IPS-NIHi7 (cell line): Measurements from ENCODE around the gene UBD.
A peak's percentile ranks its signal among the peaks of the same experiment; 100 is the strongest.

Experiments
- DNase-seq: peaks from one replicate; pipeline ENCODE4 v3.0.0; 2012; ENCODE audit warnings: mixed read lengths; ENCODE audit errors: extremely low spot score

UBD gene

DNA sequence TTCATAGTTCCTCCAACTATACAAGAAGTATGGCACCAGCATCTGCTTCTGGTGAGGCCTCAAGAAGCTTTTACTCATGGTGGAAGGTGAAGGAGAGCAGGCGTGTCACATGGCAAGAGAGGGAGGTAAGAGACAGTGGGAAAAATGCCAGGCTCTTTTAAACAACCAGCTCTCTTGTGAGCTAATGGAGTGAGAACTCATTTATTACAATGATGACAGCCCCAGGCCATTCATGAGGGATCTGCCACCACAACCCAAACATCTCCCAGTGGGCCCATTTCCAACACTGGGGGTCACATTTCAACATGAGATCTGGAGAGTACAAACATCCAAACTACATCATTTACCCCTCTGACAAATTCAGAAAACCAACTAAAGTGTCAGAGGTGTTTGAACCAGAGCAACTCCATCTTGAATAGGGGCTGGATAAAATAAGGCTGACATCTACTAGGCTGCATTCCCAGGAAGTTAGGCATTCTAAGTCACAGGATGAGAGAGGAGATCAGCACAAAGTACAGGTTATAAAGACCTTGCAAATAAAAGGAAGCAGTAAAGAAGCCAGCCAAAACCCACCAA is 2.2 kb upstream of the UBD start:
- DNase-seq = no peak

DNA sequence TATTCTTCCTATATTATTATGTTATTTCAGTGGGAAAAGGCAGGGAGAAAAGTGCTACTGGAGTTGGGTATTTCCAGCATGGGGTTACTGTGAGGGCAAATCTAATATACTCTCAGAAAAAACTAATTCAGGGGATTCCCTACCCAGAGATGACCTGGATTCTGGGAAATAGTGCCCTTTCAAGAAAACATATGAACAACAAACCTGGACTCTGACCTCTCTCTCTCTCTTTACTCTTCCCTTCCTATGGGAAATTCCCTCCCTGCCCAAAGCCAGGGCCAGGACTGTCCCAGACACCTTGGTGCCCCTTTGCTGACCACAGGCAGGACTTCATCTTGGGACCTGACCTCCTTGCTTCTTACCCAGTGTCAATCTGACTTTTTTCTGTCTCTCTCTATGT is 1.6 kb upstream of the UBD start:
- DNase-seq = no peak

DNA sequence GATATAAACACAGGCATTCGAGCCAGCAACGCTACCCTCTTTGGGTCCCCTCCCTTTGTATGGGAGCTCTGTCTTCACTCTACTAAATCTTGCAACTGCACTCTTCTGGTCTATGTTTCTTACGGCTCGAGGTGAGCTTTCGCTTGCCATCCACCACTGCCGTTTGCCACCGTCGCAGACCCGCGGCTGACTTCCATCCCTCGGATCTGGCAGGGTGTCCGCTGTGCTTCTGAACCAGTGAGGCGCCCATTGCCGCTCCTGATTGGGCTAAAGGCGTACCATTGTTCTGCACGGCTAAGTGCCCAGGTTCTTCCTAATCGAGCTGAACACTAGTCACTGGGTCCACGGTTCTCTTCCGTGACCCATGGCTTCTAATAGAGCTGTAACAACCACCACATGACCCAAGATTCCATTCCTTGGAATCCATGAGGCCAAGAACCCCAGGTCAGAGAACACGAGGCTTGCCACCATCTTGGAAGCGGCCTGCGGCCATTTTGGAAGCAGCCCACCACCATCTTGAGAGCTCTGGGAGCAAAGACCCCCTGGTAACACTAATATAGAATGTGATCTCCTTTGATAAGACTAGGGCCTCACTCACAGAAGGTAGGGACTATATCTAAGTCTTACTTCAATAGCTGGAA is 973 bp downstream of the UBD start:
- no peak for DNase-seq

DNA sequence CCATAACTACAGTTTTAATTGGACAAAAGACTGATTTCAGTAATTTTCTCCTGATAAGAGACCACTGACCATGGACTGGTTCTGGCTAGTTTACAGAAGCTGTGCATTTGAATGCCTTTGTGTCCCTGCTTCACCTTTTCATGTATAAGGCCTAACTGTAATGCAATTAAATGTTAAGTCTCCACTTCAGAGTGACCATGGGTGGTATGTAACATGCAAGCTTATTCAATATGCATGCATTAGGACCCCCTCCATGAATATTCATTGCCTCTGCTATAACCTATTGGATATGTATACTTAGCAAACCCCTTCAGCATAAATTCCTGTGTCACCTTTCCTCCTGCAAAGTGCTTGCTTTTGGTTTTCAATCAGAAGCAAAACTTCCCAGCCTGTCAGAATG is 2.2 kb downstream of the UBD start:
- DNase-seq = no peak

DNA sequence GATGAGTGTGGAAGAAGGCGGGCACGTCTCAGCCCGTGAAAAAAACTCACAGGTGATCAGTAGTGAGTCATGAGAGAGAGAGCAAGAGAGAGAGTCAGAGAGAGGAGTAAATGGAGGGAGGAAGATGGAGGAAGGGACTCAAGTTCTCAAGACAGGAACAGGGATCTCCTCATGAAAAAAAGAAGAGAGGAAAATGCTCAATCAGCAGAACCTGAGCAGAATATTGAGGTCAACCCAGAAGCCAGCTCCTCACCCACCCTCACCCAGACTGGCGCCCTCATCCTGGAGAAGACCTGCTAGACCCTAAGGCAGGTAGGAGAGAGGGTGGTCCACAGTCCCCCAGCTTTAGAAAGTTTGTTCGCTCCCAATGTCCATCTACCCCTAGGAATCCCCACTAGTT is 4.8 kb downstream of the UBD start:
- no peak for DNase-seq

DNA sequence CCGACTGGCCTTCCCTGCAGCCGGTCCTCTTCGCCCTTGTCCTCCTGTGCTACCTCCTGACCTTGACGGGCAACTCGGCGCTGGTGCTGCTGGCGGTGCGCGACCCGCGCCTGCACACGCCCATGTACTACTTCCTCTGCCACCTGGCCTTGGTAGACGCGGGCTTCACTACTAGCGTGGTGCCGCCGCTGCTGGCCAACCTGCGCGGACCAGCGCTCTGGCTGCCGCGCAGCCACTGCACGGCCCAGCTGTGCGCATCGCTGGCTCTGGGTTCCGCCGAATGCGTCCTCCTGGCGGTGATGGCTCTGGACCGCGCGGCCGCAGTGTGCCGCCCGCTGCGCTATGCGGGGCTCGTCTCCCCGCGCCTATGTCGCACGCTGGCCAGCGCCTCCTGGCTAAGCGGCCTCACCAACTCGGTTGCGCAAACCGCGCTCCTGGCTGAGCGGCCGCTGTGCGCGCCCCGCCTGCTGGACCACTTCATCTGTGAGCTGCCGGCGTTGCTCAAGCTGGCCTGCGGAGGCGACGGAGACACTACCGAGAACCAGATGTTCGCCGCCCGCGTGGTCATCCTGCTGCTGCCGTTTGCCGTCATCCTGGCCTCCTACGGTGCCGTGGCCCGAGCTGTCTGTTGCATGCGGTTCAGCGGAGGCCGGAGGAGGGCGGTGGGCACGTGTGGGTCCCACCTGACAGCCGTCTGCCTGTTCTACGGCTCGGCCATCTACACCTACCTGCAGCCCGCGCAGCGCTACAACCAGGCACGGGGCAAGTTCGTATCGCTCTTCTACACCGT is 6.1 kb downstream of the UBD start:
- DNase-seq = peak; percentile 86

DNA sequence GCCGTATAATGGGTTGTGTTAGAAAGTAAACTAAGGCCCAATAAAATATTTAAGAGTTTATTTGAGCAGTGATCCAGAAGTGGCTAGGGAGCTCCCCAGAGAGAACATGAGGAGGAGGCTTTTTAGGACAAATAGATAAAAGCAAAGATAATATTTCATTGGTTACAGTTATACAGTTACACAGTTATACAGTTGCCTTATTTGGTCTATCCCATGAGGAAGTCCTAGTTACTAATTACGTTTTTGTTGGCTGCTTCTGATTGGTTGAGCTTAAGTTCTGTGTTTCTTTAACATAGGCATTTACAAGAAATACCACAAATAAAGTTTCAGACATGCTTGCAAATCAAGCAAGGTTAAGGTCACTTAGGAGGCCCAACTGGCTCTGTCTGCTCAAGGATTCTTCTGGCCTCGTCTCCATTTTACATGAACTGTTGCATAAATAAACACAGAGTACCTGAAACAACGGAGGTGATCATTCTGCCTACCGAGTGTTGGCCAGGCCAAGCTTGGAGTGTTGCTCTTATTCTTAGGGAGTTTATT is 7.0 kb downstream of the UBD start:
- no peak for DNase-seq

DNA sequence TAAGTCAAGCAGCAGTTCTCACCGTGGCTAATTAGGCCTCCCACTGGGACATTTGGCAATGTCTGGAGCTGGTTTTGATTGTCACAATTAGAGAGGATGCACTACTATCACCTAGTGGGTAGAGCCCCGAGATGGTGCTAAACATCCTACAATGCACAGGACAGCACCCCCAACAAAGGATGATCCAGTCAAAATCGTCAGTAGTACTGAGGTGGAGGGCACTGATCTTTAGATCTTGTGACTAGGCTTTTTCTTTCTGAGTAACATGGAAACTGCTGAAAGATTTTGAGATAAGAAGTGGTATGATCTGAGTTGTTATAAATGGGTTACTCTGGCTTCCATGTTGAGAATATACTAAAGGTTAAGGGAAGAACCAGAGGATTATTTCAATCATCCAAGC is 12.0 kb downstream of the UBD start:
- no peak for DNase-seq

DNA sequence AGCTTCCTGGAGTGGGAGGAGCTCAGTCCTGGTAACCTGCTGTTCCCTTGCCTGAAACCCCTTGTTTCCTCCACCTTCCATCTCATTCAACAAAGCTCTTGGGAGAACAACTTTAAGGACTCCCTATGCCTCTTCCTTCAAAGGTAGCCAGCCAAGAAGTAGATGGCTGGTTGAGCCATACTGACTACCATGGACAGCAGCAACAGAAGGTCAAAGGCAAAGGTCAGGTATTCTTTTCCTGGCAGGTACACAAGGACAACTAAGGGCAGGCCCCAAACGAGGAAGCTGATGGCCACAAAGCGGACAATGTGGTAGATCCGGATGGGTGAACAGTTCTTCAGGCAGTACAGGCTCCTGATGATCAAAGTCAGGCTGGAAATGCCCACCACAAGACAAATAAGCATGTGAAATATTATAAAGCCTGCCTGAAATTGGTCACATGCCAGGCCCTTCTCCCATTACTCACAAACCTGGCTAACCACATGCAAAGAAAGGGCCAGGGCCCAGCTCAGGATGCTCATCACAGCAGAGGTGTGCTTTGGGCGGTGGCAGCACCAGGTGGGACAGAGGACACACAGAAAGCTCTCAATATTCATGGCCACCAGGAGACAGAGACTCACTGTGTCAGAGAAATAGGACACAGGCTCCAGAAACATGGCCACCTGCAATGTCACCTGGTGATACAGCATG is 21.7 kb downstream of the UBD start:
- peak; percentile 41 for DNase-seq

DNA sequence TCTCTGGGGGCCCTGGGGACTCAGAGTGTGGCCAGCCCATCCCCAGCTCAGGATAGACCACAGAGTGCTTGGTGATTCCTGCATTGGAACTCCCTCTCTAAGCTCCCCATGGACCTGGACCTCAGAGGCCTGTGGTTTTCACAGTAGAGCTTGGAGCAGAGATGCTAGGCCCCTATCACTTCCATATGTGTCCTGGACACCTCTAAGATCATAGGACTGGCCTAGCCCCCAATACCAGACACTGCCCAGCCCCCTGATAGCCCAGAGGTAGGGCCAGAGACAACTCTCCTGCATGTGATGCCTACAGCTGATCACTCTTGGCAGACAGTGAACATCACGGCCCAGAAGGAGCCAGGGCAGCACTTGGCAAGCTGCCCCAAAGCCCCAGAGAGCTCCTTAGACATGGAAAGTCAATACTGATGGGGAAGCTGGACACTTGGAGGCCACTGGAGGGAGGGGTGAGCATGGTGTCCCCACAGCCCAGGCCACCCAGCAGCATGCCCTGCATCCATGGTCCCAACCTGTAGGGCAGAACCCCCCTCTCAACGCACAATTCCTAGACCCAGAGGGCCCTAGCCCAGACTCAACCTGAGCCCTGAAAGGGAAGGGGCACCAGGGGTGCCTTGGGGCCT is 27.1 kb downstream of the UBD start:
- no peak for DNase-seq

DNA sequence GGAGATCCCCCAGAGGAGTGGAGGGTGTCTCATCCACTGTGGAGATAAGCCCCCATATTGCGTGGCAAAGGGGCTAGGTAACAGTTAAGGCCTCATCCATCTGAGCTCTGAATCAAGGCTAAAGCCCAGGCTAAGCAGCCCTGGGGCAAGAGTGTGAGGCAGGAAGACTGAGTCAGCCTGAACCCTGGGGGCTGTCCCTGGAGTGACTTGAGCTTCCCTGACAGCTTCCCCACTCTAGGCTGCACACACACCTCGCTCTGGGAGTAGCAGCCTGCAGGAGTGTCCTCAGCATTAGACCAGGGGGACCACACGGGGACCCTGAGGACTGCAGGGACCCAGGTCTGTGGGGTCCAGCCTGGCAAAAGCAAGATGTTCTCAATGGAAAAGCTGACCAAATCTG is 27.9 kb downstream of the UBD start:
- DNase-seq = no peak

DNA sequence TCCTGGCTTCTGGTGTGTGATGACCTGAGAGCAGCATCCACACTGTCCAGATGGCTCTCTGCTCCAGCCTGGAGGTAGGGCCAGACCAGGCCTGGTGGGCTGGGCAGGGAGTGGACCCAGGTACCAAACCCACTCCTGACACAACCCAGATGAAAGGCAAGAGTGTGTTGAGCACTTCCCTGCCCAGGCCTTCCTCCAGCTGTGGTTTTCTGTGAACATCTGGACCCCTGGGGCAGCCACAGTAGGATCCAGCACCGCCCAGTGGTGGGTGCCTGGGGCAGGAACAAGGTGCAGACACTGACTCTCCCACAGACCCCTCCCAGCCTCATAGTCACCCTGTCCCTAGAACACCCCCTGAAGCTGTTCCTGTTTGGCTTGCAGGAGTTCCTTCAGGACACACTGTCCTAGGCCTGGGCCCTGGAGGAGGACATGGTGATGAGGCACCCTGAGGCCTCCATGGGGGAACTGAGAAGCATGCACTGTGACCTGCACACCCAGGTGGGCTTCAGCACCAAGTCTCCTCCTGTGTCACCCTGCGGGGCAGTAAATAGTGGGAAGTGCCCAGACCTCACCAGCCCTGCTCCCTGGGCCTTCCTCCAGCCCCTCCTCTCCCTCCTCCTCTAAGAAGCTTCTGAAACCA is 28.7 kb downstream of the UBD start:
- no peak for DNase-seq

DNA sequence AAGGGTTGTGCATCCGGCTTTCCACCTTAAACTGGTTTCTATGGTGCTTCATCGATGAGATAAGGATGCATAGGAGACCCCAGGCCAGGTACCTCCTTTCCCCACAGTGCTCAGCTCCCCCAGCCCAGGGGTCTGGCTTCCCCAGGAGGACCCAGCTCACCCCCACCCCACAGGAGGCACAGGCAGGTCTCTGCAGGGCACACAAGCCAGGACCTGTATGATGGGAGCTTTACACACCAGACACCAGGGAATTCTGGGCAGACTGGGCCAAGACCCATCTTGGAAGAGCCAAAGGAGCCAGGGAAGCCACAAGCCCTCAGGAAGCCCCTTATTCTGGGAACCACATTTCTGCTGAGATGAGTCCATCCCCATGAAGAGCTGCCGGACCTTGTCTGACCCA is 29.6 kb downstream of the UBD start:
- no peak for DNase-seq

DNA sequence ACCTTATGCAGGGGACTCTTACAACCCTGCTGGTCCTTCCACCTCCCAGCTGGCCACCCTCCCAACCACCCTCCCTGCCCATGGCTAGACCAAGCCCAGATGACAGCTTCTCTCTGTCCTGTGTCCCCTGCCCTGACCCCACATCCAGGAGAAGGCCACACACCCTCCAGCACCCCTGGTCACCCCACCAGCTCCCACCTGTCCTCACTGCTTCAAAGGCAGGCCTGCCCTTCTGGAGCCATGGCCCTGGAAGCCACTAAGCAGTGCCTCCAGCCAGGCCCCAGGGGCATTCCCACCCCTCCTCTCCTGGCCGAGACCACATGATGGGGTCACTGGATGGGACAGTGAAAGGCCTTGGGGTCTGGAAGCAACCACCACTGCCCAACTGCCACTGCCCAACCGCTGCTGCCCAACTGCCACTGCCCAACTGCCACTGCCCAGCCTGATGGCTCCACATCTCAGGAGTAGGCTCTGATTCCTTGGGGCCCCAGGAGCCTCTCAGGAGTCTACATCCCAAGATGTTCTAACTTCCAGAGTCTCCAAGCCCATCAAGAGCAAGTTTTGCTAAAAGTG is 30.5 kb downstream of the UBD start:
- no peak for DNase-seq

DNA sequence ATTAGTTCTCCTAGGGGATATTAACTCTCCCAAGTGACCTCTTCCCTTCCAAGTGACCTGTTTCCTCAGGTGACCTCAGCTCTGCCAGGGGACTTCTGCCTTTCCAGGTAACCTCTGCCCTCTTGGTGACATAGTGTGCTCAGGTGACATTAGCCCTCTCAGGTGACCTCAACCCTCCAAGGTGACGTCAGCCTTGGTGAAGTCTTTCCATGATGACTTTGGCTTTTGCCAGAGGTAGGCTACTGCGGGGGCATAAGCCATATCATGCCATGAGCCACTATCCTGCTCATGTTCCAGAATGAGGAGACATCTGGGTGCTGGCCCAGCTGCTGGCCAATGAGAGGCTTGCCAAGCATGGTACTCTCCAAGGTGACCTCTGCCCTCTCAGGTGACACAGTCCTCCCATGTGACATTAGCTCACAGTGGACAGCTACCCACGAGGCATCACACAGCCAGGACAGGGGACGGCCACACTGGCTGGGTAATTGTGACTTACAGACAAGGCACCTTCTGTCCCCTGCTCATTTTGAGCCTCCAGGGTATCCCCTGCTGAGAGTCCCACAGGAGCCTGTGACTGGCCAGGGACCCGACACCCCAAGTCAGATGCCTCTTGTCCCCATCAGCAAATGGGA is 31.1 kb downstream of the UBD start:
- no peak for DNase-seq

DNA sequence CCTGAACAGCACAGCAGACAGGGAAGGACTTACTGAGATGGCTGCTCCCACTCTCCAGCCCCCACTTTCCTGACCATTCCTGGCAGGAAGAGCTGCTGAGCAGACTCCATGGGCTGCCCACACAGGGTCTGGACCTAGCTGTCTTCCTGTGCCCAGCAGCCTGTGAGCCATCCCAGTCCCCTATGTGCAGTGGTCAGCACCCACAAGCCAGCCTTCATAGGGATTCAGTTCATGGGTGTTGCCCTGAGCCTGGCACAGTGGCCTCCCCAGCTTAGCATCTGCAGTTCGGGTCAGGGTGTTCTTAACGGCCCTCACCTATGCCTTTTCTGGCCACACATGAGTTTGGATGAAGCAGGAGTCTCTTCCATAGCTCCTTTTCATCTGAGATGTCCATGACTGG is 32.0 kb downstream of the UBD start:
- no peak for DNase-seq

DNA sequence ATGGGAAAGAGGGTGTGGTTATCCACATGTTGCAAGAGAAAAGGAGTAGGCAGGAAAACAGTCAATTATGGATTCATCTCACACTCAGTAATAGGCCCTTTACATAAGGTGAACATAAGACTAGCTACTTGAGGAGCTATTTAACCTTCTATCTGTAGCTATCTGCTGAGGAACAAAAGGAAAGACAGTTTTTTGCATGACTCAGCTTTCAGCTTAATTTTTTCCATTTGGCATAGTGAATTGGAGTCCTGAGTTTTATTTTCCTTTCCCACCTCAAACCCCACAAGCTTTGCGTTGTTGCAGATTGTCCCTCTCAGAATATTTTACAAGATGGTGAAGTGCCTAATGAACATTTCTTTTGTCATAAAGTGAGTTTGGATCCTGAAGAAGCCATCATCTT is 32.4 kb downstream of the UBD start:
- no peak for DNase-seq

DNA sequence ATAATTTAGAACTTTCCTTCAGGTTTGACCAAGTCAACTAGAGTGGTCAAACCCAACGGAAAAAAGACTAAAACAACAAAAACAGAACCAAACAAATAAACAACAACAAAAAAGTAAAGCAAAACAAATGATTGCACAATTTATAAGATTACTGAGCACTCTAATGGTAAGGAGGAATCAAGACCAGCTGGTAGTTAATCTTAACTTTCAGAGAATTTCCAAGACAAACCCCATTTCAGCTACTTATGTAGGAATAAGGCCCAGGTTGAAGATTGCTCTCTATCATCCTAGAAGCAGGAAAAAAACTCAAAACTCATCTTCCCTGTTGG is 34.3 kb downstream of the UBD start:
- DNase-seq = no peak

DNA sequence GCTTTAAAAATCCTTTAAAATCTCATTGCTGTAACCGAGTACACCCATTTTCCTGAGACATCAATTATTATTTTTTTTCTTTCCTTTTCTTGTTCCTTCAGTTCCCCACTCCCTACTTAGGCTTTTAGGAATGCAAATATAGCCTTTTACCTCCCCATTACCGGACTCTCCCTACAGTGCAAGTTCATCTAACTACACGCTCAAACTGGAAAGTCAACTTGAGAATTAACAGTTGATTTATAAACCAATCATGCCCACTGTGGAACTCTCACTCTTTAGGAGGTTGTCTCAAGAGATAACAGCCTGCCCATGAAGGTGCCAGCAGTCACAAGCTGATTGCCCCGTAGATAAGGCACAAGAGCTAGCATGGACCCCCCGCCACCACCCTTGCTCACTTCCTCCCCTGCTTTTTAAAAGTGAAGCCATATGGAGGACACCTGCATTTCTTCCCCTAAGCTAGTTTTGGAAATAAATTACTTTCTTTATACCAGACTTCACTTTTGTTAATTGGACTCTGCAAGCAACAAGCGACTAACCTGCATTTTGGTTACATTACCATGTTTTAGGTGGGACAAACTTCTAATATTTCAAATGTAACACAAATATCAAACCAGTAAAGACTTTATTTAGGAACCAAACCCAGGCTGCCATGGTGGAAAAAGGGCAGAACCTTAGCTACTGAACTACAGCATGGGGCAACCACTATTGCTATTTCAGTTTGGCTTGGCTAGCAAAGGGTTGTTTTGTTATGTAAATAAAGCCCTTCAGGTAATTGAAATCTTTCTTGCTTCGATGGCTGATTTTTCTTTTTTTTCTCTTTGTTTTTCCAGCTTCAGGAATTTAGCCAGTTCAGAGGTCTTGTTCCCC is 34.9 kb downstream of the UBD start:
- DNase-seq = no peak

DNA sequence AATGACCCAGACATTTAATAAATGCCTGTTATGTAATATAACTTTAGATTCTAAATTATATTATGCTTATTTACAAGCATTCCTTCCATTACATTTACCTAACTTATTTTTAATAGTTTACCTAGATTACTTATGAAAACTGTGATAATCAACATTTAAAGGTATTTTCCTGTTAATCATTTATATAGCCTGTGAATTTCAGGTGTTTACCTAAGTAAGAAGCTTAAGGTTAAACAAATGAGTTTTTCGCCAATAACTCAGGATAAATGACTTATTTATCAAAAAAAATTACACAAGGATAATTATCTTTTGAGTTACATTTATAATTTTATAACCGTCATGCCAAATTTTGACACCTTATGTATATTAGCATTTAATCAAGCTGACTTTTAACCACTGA is 35.5 kb downstream of the UBD start:
- DNase-seq = no peak
